Endothelial cell (in vitro differentiated cells): ENCODE data around the gene CLASP2. TPM values are rescaled to one million over a fixed set of nuclear protein-coding genes. Genes with fewer than 3 reads are reported as not detected.
"Not testable (repeated sequence)": the region's sequence is repeated elsewhere in the genome, so short reads cannot be mapped to it uniquely, and the experiment has no call there.

Experiments used
- DNase-seq: peaks from one replicate; pipeline ENCODE4 v3.0.0; 2021; ENCODE audit warnings: low spot score
- H3K27ac Mint-ChIP-seq: one replicate; pipeline ENCODE4 v1.8.0; 2021; ENCODE audit warnings: mixed read lengths, inconsistent platforms; ENCODE audit not compliant: unreplicated experiment
- H3K27me3 Mint-ChIP-seq: one replicate; pipeline ENCODE4 v1.8.0; 2021; ENCODE audit warnings: mild to moderate bottlenecking, moderate library complexity, mixed read lengths, inconsistent platforms; ENCODE audit not compliant: unreplicated experiment
- H3K36me3 Mint-ChIP-seq: one replicate; pipeline ENCODE4 v1.8.0; 2021; ENCODE audit warnings: mild to moderate bottlenecking, low read depth, mixed read lengths, inconsistent platforms; ENCODE audit not compliant: unreplicated experiment
- H3K4me1 Mint-ChIP-seq: one replicate; pipeline ENCODE4 v1.8.0; 2021; ENCODE audit warnings: mild to moderate bottlenecking, mixed read lengths, inconsistent platforms; ENCODE audit not compliant: unreplicated experiment
- H3K4me3 Mint-ChIP-seq: one replicate; pipeline ENCODE4 v1.8.0; 2021; ENCODE audit warnings: mild to moderate bottlenecking, mixed read lengths, inconsistent platforms; ENCODE audit not compliant: unreplicated experiment
- H3K9me3 Mint-ChIP-seq: one replicate; pipeline ENCODE4 v1.8.0; 2021; ENCODE audit warnings: mixed read lengths, inconsistent platforms; ENCODE audit not compliant: unreplicated experiment
- total RNA-seq: library from RNA; stranded (reverse); fragmentation: NEBNext Ultra II Directional; extraction: Animal tissue kit (Norgen Biotek cat#: 25700); gene quantifications from one replicate; pipeline ENCODE4 v1.2.1, GENCODE V29; 2021; ENCODE audit not compliant: unreplicated experiment
- TF ChIP-seq, protein P1 (sequence below): fragments of 200-600 bp; sonication (generic); IDR thresholded peaks from one replicate; pipeline ENCODE4 v1.5.0; 2021; ENCODE audit warnings: antibody characterized with exemption; ENCODE audit not compliant: unreplicated experiment

Gene CLASP2
- total RNA-seq, 1 donor from 2014 or later, result 42.0 TPM

DNA sequence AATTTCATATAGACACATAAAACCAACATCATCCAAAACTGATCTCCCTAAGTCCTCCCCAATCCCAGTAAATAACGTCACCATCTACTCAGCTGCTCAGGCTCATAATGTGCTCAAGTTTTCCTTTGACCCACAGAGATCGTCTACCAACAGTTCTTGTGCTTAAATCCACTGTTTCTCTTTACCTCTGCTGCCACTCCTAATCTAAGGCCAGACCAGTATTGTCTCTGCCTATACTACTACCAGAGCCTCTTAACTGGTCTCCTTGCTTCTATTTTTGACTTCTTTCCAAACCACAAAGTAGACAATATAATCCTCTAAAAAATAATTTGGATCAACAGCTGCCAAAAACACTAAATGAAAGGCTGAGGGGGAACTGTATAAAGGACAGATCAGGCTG, 65.3 kb downstream of the CLASP2 start:
- H3K27me3 Mint-ChIP-seq, result peaks cover 4% of the 10 kb centered on the region
- TF ChIP-seq, protein P1, sequence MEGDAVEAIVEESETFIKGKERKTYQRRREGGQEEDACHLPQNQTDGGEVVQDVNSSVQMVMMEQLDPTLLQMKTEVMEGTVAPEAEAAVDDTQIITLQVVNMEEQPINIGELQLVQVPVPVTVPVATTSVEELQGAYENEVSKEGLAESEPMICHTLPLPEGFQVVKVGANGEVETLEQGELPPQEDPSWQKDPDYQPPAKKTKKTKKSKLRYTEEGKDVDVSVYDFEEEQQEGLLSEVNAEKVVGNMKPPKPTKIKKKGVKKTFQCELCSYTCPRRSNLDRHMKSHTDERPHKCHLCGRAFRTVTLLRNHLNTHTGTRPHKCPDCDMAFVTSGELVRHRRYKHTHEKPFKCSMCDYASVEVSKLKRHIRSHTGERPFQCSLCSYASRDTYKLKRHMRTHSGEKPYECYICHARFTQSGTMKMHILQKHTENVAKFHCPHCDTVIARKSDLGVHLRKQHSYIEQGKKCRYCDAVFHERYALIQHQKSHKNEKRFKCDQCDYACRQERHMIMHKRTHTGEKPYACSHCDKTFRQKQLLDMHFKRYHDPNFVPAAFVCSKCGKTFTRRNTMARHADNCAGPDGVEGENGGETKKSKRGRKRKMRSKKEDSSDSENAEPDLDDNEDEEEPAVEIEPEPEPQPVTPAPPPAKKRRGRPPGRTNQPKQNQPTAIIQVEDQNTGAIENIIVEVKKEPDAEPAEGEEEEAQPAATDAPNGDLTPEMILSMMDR, result no peak
- DNase-seq, result no peak
- peaks cover 9% of the 10 kb centered on the region for H3K36me3 Mint-ChIP-seq
- H3K4me1 Mint-ChIP-seq, result peaks cover 15% of the 10 kb centered on the region
- no peak overlapping the region for H3K27ac Mint-ChIP-seq
- H3K9me3 Mint-ChIP-seq, result no peaks in the 10 kb centered on the region
- no peak overlapping the region for H3K4me3 Mint-ChIP-seq

DNA sequence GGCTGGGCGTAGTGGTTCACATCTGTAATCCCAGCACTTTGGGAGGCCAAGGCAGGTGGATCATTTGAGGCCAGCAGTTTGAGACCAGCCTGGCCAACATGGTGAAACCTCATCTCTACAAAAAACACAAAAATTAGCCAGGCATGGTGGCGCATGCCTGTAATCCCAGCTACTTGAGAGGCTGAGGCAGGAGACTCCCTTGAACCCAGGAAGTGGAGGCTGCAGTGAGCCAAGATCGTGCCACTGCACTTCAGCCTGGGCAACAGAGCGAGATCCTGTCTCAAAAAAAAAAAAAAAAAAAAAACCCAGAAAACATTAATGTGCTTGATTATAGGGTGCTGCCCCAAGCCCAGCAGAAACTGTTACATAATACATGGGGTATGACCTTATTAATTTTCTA, 67.0 kb downstream of the CLASP2 start:
- H3K27ac Mint-ChIP-seq, H3K27me3 Mint-ChIP-seq, DNase-seq, H3K9me3 Mint-ChIP-seq, H3K4me3 Mint-ChIP-seq, H3K36me3 Mint-ChIP-seq: not testable (repeated sequence)
- H3K4me1 Mint-ChIP-seq, result peaks cover 15% of the 10 kb centered on the region

DNA sequence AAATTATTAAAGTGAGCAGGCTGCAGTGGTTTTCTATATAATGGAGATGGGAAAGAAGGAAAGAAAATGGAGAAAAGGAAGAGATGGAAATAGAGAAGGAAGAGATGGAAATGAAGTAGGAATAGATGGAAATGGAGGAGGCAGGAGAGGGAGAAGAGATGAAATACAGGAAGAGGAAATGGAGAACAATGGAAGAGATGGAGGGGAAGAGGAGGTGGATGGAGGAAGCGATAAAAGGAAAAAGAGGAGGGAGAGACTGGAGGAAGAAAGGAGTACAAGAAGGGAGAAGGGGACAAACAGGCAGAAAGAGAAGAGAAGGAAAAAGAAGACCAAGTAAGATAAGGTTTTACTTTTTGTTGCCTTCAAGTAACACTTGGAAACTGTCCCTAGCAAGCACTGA, 67.6 kb downstream of the CLASP2 start:
- TF ChIP-seq, protein P1, result no peak
- H3K9me3 Mint-ChIP-seq, result no peaks in the 10 kb centered on the region
- peaks cover 9% of the 10 kb centered on the region for H3K36me3 Mint-ChIP-seq
- peaks cover 17% of the 10 kb centered on the region for H3K4me1 Mint-ChIP-seq
- DNase-seq, result no peak
- peaks cover 6% of the 10 kb centered on the region for H3K27me3 Mint-ChIP-seq
- no peak overlapping the region for H3K4me3 Mint-ChIP-seq
- H3K27ac Mint-ChIP-seq, result peak overlapping the region; percentile 45

DNA sequence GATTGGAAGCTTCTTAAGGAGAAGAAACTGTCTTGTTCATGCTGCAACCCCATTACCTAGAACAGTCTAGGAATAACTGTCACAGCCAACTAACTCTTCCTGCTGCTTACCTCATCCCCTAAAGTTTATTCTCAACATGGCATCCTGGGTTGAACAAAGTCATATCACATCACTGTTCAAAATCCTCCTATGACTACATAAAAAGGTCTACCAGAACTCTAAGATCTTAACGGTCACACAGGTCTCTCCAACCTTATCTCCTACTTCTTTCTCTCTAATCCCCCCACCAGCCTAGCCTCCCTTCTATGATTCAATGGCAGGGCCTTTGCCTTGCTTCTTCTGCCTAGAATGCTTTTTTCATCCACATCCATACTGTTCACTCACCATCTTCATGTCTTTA, 69.3 kb downstream of the CLASP2 start:
- H3K27ac Mint-ChIP-seq, result no peak overlapping the region
- H3K36me3 Mint-ChIP-seq, result peaks cover 9% of the 10 kb centered on the region
- H3K4me3 Mint-ChIP-seq, result no peak overlapping the region
- no peak for DNase-seq
- H3K27me3 Mint-ChIP-seq, result peaks cover 6% of the 10 kb centered on the region
- no peaks in the 10 kb centered on the region for H3K9me3 Mint-ChIP-seq
- peaks cover 12% of the 10 kb centered on the region for H3K4me1 Mint-ChIP-seq
- TF ChIP-seq, protein P1, result no peak

DNA sequence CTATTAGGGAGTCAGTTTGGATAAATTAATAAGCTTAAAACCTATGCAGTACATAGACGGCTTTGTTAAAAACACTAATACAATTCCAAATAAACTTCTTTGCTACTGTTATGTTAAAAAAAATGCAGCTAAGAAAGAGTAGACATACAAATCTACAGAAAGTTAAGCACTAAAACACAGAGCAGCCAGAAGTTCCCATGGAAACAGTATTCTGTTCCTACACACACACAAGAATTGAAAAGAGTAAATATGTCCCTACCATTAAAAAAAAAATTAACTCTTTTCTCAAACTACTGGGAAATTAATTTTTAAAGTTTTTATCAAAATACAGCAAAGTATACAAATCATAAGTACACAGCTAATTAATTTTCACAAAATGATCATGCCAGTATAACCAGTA, 71.6 kb downstream of the CLASP2 start:
- peaks cover 9% of the 10 kb centered on the region for H3K36me3 Mint-ChIP-seq
- no peak overlapping the region for H3K4me3 Mint-ChIP-seq
- H3K27me3 Mint-ChIP-seq, result peaks cover 3% of the 10 kb centered on the region
- H3K4me1 Mint-ChIP-seq, result peaks cover 12% of the 10 kb centered on the region
- TF ChIP-seq, protein P1, result no peak
- DNase-seq, result no peak
- H3K27ac Mint-ChIP-seq, result no peak overlapping the region
- H3K9me3 Mint-ChIP-seq, result no peaks in the 10 kb centered on the region
